HuH-7 (cell line): ENCODE data around the gene CRY1.

ENCODE experiments used
- DNase-seq: peaks from one replicate; pipeline ENCODE4 v3.0.0; 2011; ENCODE audit warnings: low spot score

Gene CRY1

GRCh38 chr12:107093417-107094182 is at the start of gene CRY1:
TSS of gene CRY1 (minus strand) at chr12:107093549. CDS start at chr12:107092961, 588 bp downstream.
- DNase-seq: peak; percentile 92

- no peak for DNase-seq
Observed at GRCh38 chr12:107139787-107140186, 46.4 kb upstream of the CRY1 start.

- no peak for DNase-seq
Observed at GRCh38 chr12:107138990-107139389, 45.6 kb upstream of the CRY1 start.

GRCh38 chr12:107135177-107135576 is 41.8 kb upstream of the CRY1 start:
- no peak for DNase-seq

GRCh38 chr12:107134558-107134957 is 41.2 kb upstream of the CRY1 start:
- peak; percentile 23 for DNase-seq

GRCh38 chr12:107133462-107133861 is 40.1 kb upstream of the CRY1 start:
- DNase-seq: no peak

GRCh38 chr12:107131832-107132616 is 38.7 kb upstream of the CRY1 start:
- DNase-seq: peak; percentile 54

- no peak for DNase-seq
Observed at GRCh38 chr12:107130830-107131611, 37.7 kb upstream of the CRY1 start.

- no peak for DNase-seq
Observed at GRCh38 chr12:107129315-107129930, 36.1 kb upstream of the CRY1 start.

- DNase-seq: no peak
Observed at GRCh38 chr12:107127482-107128430, 34.4 kb upstream of the CRY1 start.

- no peak for DNase-seq
Observed at GRCh38 chr12:107126796-107127481, 33.6 kb upstream of the CRY1 start.

GRCh38 chr12:107125833-107126232 is 32.5 kb upstream of the CRY1 start:
- DNase-seq: no peak

- no peak for DNase-seq
Observed at GRCh38 chr12:107122452-107122958, 29.2 kb upstream of the CRY1 start.

GRCh38 chr12:107119091-107119490 is 25.7 kb upstream of the CRY1 start:
- DNase-seq: no peak

- no peak for DNase-seq
Observed at GRCh38 chr12:107118624-107119023, 25.3 kb upstream of the CRY1 start.

- no peak for DNase-seq
Observed at GRCh38 chr12:107115119-107115518, 21.8 kb upstream of the CRY1 start.

GRCh38 chr12:107111314-107111713 is 18.0 kb upstream of the CRY1 start:
- DNase-seq: no peak

- DNase-seq: no peak
Observed at GRCh38 chr12:107109726-107110719, 16.7 kb upstream of the CRY1 start.

- no peak for DNase-seq
Observed at GRCh38 chr12:107108995-107109508, 15.7 kb upstream of the CRY1 start.
